HepG2 (cell line): ENCODE results near the gene ZNF652. TPM values are rescaled to one million over a fixed set of nuclear protein-coding genes. Genes with fewer than 3 reads are reported as not detected.

Experiments used
- polyA plus RNA-seq, 8 experiments: library from polyadenylated mRNA; depleted of rRNA in 3 of 8; stranded (reverse) in 7 of 8; unstranded in 1 of 8; fragments of >200 nt; fragmentation: Illumina TruSeq in 4 of 8; extraction: Trizol in 4 of 8; gene quantifications; 2 replicates each; pipeline versions ENCODE4 v1.2.1 to v1.2.3, GENCODE V29; 2011 to 2016; ENCODE audit warnings: low read depth in 4 of 8, missing spikeins in 1 of 8, mixed read lengths in 1 of 8; ENCODE audit not compliant: insufficient read depth in 1 of 8
- total RNA-seq, 5 experiments: library from RNA; depleted of rRNA; stranded (reverse); fragments of >200 nt; fragmentation: Illumina TruSeq; extraction: Trizol; gene quantifications; 2 replicates each; pipeline ENCODE4 v1.2.3, GENCODE V29; 2016; ENCODE audit warnings: low read depth in 1 of 5
- TF ChIP-seq, protein P1 (sequence below), 2 experiments: fragments of 450-650 bp in 1 of 2; sonication (generic) in 1 of 2; formaldehyde crosslinking in 1 of 2; IDR thresholded peaks; 2 replicates each; pipeline versions ENCODE4 v1.6.1 to v1.8.0; 2016 to 2022; ENCODE audit warnings: antibody characterized with exemption in 1 of 2, mild to moderate bottlenecking in 1 of 2, missing genetic modification reagents in 1 of 2

Gene ZNF652
- total and polyA plus RNA-seq, 2 of the 13 experiments (the other 11 are each of a cell fraction or from before 2014, with no cell fraction given), result 16.2 to 30.2 TPM

GRCh38 chr17:49390548-49391324 lies 28.7 kb upstream of the ZNF652 start (continued):
- TF ChIP-seq, protein P1, sequence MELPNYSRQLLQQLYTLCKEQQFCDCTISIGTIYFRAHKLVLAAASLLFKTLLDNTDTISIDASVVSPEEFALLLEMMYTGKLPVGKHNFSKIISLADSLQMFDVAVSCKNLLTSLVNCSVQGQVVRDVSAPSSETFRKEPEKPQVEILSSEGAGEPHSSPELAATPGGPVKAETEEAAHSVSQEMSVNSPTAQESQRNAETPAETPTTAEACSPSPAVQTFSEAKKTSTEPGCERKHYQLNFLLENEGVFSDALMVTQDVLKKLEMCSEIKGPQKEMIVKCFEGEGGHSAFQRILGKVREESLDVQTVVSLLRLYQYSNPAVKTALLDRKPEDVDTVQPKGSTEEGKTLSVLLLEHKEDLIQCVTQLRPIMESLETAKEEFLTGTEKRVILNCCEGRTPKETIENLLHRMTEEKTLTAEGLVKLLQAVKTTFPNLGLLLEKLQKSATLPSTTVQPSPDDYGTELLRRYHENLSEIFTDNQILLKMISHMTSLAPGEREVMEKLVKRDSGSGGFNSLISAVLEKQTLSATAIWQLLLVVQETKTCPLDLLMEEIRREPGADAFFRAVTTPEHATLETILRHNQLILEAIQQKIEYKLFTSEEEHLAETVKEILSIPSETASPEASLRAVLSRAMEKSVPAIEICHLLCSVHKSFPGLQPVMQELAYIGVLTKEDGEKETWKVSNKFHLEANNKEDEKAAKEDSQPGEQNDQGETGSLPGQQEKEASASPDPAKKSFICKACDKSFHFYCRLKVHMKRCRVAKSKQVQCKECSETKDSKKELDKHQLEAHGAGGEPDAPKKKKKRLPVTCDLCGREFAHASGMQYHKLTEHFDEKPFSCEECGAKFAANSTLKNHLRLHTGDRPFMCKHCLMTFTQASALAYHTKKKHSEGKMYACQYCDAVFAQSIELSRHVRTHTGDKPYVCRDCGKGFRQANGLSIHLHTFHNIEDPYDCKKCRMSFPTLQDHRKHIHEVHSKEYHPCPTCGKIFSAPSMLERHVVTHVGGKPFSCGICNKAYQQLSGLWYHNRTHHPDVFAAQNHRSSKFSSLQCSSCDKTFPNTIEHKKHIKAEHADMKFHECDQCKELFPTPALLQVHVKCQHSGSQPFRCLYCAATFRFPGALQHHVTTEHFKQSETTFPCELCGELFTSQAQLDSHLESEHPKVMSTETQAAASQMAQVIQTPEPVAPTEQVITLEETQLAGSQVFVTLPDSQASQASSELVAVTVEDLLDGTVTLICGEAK (IDR thresholded peaks at IDR 0.05), result no peak
- TF ChIP-seq, protein P1 (CRISPR knock-in tag; IDR thresholded peaks at IDR 0.05), result no peak
